Tibial artery (tissue), 4 donors: ENCODE measurements around the gene PRCP.

ENCODE experiments used
- DNase-seq, 2 donors: peaks; one replicate each; pipeline ENCODE4 v3.0.0-alpha.2; 2019
- H3K27ac ChIP-seq, 2 donors: fragments of 200-600 bp; sonication (generic) in 1 of 2; 1 replicate in 1 of 2; 2 replicates in 1 of 2; pipeline ENCODE4 v1.5.1; 2018 to 2019; ENCODE audit warnings: mild to moderate bottlenecking in 1 of 2
- H3K27me3 ChIP-seq, 2 donors: fragments of 200-600 bp; sonication (generic) in 1 of 2; one replicate each; pipeline versions ENCODE4 v1.5.1 to v1.6.0; 2016 to 2019
- H3K36me3 ChIP-seq, 3 donors: fragments of 200-600 bp; sonication (generic) in 2 of 3; one replicate each; pipeline ENCODE4 v1.5.1; 2016 to 2019; ENCODE audit warnings: mild to moderate bottlenecking in 2 of 3
- H3K4me1 ChIP-seq, 4 donors: fragments of 200-600 bp; sonication (generic) in 2 of 4; 1 replicate in 3 of 4; 2 replicates in 1 of 4; pipeline ENCODE4 v1.5.1; 2016 to 2019
- H3K4me3 ChIP-seq, 2 donors: fragments of 200-600 bp; sonication (generic) in 1 of 2; 1 replicate in 1 of 2; 2 replicates in 1 of 2; pipeline ENCODE4 v1.5.1; 2018 to 2019; ENCODE audit warnings: mild to moderate bottlenecking in 2 of 2
- H3K9me3 ChIP-seq, 3 donors: fragments of 200-600 bp; sonication (generic) in 1 of 3; one replicate each; pipeline ENCODE4 v1.5.1; 2016 to 2019
- intact Hi-C: fragments of 100-400 bp; cut with DNase I; formaldehyde crosslinking; loops from one replicate; pipeline ENCODE4 v1.15.0; 2023; ENCODE audit warnings: low total_unique reads
- TF ChIP-seq, protein P1 (sequence below), 2 experiments: fragments of 200-600 bp in 1 of 2; fragments of 450-650 bp in 1 of 2; IDR thresholded peaks; one replicate each; pipeline ENCODE4 v1.5.1; 2017 to 2019; ENCODE audit warnings: antibody characterized with exemption in 2 of 2, mild to moderate bottlenecking in 1 of 2, moderate library complexity in 1 of 2

The PRCP gene

DNA sequence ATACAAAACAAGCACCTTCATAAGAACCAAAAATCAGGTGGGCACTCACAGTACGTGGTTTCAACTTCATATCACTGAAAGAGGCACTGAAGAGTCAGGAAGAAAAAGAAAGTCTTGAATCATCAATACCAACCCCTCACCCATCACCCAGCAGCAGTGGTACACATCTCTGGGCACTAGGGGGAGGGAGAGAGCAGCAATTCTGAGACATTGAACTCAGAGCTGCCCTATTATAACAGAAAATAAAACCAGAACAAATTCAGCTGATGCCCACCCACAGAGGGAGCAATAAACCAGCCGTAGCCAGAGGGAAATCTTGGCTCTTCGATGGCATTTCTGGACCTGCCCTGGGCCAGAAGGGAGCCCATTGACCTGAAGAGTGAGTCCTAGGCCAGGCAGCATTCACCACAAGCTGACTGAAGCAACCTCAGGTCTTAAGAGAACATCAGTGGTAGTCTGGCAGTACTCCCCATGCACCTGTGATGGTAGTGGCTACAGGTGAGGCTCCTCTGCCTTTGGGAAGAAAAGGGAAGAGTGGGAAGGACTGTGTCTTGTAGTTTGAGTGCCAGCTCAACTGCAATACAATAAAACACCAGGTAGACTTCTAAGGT lies 124.4 kb downstream of the PRCP start:
- H3K9me3 ChIP-seq = peaks cover 0 to 14% (median 6%) of the 10 kb centered on the region in 3 donors
- no peak overlapping the region for H3K27ac ChIP-seq
- H3K27me3 ChIP-seq = no peaks in the 10 kb centered on the region
- intact Hi-C loops = no loop called here
- DNase-seq = peak in 1 of 2 donors; percentile 21
- no peak overlapping the region for H3K4me3 ChIP-seq
- TF ChIP-seq, protein P1, sequence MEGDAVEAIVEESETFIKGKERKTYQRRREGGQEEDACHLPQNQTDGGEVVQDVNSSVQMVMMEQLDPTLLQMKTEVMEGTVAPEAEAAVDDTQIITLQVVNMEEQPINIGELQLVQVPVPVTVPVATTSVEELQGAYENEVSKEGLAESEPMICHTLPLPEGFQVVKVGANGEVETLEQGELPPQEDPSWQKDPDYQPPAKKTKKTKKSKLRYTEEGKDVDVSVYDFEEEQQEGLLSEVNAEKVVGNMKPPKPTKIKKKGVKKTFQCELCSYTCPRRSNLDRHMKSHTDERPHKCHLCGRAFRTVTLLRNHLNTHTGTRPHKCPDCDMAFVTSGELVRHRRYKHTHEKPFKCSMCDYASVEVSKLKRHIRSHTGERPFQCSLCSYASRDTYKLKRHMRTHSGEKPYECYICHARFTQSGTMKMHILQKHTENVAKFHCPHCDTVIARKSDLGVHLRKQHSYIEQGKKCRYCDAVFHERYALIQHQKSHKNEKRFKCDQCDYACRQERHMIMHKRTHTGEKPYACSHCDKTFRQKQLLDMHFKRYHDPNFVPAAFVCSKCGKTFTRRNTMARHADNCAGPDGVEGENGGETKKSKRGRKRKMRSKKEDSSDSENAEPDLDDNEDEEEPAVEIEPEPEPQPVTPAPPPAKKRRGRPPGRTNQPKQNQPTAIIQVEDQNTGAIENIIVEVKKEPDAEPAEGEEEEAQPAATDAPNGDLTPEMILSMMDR (IDR thresholded peaks at IDR 0.05) = no peak
- H3K4me1 ChIP-seq = no peaks in the 10 kb centered on the region
- no peaks in the 10 kb centered on the region for H3K36me3 ChIP-seq

DNA sequence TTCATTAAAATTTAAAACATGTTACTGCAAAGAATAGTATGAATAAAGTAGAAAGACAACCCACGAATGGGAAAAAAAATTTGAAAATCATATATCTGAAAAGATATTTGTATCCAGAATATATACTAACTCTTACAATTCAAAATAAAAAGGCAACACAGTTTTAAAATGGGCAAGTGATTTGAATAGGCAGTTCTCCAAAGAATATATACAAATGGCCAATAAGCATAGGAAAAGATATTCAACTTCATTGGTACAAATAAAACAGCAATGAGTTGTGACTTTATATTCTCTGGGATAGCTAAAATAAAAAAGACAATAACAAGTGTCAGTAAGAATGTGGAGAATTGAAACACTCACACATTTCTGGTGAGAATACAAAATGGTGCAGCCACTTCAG lies 125.0 kb downstream of the PRCP start:
- Histone ChIP-seq H3K9me3 (peaks cover 0 to 14% (median 6%) of the 10 kb centered on the region in 3 donors), H3K27me3 (no peaks in the 10 kb centered on the region), H3K4me1 (no peaks in the 10 kb centered on the region), H3K27ac (no peak overlapping the region), H3K36me3 (no peaks in the 10 kb centered on the region), H3K4me3 (no peak overlapping the region)
- DNase-seq = no peak
- intact Hi-C loops = no loop called here
- TF ChIP-seq, protein P1 (IDR thresholded peaks at IDR 0.05) = no peak
